ENCODE data around the gene PLA2G4F.
A peak's percentile ranks its signal among the peaks of the same experiment; 100 is the strongest.

PLA2G4F gene

DNA sequence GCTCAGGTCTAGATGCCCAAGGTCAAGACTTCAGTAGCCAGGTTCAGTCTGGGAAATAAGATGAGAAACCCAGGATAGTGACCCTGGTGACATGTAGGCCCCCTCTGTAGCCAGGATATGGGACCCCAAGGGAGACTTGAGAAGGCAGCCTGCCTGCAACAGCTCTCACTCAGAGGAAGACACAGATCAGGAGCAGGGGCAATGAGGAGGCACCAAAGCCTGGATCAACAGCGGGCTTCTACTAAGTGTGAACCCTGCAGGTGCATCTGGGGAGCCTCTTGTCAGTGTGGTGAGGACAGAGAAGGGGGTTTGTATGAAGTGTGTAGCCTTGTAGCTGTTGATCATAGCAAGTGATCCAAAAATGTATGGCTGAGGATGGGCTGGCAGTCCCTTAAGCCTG is 25.4 kb downstream of the PLA2G4F start:
- DNase-seq: no peak

DNA sequence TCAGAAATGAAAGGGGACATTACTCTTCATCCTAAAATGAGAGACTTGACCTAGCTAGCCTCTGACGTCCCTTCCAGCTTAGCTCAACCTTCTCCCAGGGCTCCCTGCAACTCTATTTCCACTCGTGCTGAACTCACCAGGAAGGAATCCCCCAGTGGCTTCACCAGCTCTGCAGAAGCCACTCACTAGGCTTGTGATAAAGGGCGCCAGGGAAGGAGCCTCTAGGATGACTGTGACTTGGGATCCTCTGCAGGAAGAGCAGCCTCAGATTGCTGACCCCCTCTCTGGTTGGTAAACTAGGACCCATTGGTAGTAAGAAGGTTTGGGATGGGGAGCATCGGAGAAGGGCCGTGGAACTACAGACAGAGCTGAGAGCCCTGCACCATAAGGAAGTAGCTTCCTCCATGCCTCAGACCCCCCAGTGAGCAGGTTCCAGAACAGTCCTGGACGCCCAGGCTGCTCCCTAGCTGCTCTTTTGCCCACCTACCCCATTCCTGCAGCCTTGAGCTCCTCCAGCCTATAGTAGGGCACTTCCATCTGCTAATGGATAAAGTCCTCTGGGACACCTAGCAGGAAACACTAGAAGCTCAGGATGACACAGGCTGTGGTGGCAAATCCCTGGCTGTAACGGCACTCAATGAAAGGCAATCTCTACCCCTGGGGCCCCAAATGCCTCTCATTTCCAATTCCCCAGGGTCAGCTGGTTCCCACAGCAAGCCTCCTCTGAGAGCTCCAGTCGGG is 26.0 kb downstream of the PLA2G4F start:
- DNase-seq: no peak

DNA sequence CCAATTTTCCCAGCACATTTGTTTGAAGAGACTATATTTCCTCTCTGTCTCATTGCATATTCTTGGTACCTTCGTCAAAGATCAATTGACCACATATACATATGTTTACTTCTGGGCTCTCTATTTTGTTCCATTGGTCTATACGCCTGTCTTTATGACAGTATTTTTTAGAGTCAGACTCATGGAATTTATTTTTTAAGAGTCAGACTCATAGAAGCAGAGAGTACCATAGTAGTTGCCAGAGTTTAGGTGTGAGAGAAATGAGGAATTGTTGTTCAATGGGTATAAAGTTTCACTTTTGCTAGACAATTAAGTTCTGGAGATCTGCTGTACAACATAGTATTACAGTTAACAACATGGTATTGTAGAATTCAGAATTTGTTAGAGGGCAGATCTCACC is 27.1 kb downstream of the PLA2G4F start:
- peak; percentile 11 for DNase-seq

DNA sequence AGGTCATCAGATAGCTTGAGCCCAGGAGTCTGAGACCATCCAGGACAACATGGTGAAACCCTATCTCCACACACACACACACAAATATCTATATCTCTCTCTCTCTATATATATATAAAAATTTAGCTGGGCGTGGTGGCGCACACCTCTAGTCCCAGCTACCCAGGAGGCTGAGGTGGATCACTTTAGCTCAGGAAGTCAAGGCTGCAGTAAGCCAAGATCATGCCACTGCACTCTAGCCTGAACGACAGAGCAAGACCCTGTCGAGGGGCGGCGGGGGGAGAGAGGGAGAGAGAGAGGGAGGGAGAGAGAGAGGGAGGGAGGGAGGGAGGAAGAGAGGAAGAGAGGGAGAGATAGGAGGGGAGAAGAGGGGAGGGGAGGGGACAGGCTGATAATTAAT is 28.0 kb downstream of the PLA2G4F start:
- no peak for DNase-seq

DNA sequence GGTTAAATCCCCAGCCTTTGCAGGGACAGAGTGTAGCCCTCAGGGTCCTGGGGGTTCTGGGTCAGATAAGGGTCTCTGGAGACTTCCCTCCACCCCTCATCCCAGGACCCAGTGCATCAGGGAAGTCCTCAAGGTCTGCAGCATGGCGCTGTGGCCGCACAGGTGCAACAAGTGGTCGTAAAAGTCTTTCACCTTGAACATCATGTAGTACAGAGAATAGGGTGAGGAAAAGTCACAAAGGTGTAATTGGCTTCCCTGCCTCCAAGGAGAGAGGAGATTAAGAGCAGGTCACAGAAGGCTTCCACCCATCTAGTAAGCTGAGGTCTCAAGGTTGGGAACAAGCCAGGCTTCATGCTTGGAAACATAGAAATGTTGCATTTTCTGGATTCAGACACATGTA is 32.9 kb downstream of the PLA2G4F start:
- DNase-seq: no peak

DNA sequence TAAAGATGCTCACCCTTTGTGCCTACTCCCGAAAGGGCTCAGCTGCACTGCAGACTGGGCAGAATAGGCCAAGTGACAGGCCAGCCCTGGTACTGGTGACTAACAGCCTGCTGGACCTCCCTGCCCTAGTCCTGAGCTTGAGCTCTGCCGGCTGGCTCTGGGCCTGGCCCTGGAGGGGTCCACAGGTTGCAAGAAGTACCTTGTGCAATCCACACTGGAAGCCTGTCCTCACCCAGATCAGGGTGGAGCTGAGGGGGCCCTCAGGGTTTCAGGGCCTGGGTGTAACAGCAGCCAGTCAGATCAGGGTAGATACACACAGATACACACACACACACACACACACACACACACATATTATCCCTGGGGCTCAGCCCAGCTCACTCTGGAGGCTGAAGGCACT is 34.8 kb downstream of the PLA2G4F start:
- DNase-seq: no peak

DNA sequence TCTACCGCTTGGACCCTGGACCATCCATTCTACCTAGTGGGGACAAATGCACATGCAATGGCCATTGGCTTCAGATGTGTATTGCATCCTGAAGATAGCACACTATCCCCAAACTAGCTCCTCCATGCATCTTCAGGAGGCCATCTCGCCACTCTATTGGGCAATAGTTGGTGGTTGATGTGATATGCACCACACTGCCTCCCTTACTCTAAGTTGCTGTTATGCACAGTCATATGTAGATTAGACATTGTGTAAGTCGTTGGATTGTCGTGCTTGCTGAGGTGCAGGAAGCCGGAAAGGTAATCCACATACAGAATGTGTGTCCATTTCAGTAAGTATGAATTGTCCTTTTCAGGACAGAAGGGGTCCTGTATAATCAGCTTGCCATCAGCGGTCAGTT is 35.4 kb downstream of the PLA2G4F start:
- DNase-seq: no peak

DNA sequence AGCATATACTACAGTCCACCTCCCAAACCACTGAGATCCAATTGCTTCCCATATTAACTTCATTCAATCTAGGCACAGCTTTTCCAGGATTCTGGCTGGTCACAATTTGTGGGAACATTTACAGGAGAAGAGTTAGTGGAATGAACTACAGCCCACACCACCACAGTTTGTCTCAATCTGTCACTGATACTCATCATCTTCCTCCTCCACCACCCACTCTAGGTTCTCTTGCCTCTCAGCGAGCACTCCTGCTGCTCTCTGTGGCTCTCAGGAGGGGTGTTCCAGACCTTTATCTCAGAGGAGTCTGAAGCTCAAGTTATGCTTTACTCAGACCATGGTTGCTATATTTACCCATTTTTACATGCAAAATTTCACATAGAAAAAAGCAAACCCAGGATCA is 36.2 kb downstream of the PLA2G4F start:
- DNase-seq: no peak

DNA sequence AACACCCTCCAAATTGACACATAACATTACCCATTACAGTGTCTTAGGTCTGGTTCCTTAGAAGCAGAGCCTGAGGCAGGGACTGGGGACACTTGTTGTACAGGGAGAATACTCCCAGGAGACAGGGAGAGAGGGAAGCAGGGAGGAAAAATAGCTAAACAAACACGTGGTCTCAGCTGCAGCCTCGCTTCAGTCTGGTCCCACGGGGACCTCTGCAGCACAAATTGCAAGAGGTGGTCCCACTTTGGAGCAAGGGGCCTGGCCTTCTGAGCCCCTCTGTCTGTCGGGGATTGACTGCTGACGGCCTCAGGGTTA is 37.0 kb downstream of the PLA2G4F start:
- no peak for DNase-seq

DNA sequence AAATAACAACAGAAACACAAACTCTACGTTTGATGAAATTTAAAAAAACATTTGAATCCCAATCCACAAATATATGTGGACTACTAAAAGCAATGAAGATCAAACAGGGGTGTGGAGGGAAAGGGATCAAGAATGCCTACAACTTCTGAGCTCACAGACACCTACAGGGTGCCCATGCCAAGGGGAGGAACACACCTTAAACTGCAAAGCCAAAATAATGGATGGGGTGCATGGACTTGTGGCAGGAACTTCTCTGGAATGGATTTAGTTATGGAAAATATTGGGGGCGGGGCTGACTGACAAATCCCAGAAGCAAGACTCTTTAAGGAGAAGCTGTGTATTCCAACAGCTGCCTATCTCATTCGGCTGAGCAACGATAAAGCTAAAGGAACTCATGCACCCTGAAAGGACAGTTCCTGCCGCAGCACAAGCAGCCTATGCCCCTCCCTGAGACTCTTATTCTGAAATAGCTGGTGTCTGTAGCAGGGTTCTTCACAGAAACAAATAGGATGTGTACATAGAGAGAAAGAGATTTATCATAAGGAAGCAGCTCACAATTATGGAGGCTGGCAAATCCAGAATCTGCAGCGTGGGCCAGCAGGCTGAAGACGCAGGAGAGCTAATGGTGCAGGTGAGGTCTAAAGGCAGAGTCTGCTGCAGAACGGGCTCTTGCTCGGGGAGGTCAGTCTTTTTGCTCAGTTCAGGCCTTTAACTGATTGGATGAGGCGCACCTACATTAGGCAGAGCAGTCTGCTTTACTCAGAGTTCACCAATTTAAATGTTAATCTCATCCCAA is 37.6 kb downstream of the PLA2G4F start:
- no peak for DNase-seq

DNA sequence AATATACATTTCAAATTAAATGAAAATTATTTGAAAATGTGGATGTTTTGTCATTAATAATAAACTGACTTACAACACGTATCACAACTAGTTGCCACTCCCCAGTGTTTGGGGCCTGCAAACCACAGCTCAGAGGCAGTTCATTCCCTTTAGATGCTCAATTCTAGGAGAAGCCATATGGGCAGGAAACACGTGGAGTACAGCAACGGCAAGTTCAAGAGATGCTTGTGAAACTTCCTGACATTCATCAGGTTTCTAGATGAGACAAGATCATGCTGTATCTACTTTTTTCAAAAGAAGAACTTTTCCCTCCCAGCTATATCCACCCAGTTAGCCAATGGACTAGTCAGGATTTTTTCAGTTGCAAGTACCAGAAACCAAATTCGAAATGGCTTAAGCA is 44.5 kb downstream of the PLA2G4F start:
- DNase-seq: no peak

DNA sequence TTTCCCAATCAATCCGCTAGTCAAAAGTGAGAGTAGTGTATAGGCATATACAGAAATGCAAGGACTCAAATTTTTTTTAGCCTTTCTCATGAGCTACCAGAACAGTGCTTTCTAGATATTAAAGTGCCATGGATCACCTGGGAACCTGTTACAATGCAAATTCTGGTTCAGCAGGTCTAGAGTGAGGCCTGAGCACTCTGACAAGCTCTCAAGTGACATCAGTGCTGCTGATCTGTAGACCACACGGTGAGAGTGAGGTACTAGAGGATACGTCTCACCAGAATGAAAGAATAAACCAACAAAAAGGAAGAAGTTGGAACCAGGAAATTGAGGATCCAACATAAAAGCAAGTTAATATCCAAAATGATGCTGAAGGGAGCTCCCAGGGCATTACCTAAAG is 46.1 kb downstream of the PLA2G4F start:
- DNase-seq: no peak

DNA sequence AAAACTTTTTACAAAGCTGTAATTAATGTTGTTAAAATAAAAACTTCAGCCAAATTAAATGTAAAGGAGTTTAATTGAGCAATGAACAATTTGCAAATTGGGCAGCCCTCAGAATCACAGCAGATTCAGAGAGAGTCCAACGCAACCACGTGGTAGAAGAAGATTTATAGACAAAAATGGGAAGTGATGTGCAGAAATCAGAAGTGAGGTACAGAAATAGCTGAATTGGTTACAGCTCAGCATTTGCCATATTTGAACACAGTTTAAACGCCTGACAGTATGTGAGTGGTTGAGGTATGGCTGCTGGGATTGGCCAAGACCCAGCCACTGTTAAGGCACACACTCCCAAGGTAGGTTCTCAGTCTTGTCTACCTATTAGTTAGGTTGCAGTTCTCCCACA is 47.6 kb downstream of the PLA2G4F start:
- no peak for DNase-seq

DNA sequence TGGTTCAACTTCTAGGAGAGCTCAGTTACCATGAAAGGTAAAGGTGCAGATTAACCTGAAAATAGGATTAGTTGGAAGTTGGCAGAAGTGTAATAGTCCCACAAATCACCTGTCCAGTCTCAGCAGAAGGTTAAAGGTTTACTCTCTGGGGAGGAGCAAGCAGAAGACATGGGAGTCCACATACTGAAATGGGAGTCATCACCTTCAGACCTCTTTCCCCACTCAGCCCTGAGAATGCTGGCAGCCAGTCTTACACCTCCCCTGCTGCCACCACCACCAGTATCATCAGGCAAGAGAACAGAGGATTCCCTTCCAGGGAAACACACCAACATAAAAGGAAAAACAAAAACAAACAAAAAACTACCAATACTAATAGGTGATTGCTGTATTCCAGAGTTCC is 48.2 kb downstream of the PLA2G4F start:
- no peak for DNase-seq

DNA sequence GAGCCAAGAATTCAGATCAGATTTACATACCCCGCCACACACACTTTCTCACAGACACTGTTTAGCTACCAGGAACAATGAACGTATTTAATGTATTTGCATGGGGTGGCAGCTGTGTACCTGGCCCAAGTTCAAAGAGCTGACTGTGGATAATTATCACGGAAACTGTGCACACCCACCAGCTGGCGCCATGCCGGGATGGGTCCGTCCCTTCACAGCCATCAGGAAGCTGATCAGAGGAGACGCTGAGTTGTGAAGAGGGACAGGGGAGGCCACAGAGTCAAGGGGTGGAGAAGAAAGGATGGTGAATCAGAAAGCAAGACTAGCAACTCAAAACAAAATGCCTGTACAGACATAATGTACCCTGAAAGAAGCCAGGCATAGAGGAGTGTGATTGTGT is 49.0 kb downstream of the PLA2G4F start:
- no peak for DNase-seq

DNA sequence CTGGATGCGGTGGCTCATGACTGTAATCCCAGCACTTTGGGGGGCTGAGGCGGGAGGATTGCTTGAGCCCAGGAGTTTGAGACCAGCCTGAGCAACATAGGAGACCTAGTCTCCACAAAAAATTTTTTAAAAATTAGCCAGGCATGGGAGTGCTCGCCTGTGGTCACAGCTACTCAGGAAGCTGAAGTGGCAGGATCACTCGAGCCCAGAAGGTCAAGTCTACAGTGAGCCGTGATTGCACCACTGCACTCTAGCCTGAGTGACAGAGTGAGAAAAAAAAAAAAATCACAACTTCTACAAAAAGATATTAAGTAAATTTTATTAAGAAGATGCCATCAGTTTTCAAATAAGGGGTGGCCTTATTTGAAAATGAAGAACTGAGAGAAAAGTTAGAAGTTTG is 50.1 kb downstream of the PLA2G4F start:
- DNase-seq: no peak

DNA sequence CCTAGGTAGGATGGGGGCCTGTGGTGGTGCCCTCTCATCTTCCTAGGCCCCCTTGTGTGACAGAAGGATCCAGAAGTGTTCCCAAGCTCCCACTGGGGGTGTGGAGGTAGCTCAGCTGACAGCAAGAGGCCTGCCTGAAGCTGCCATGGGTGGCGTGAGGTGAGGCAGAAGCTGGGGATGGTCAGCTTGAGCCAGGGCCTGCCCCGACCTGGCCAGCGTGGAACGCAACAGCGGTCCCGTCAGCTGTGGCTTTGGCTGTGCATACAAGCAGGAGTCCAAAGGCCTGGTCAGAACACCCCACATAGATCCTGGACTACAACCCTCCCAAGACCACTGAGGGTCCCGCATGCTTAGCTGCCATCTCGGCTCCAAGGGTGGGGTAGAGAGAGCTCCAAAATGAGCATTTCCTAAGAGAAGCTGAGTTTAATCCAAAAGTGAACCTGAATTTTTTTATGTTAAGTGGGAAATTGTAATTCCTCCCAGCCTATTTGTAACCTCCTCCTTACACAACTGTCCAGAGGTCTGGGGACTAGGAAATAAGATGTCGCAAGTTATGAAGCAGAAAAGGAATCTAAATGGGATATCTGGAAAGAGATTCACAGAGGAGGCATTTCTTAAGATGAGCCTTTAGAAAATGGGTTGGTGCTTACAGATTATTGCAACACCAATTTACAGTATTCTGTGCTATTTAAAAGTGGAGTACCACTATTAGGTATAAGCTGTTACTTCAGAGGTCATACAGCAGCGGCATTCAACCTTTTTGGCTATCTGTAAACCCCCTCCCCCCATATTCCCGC is 52.1 kb downstream of the PLA2G4F start:
- DNase-seq: peak; percentile 35

DNA sequence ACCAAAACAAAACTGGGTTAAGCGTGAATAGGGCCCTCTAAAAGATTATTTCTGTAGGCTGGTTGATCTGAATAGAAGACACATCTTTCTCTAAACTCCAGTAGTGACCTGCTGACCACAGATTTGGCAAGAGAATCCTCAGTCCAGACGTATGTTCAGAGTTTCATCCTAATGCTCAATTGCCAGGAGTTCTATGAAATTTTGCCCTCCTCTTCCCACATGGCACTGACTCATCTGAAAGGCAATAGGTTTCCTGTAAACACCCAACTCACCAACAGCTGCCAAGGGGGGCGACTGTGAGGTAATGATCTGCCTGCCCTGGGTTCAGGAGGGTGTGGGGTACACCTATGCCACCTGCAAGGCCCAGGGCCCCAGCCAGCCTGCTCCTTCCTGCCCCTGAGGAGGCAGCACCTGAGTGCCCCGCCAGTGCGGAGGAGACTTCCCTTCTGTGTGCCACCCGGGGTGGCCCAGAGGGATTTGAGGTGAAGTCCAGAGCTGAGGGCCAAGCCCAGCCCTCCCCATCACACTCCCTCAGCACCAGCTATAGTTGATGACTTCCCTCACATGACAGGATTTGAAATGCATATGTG is 53.7 kb downstream of the PLA2G4F start:
- peak; percentile 25 for DNase-seq

DNA sequence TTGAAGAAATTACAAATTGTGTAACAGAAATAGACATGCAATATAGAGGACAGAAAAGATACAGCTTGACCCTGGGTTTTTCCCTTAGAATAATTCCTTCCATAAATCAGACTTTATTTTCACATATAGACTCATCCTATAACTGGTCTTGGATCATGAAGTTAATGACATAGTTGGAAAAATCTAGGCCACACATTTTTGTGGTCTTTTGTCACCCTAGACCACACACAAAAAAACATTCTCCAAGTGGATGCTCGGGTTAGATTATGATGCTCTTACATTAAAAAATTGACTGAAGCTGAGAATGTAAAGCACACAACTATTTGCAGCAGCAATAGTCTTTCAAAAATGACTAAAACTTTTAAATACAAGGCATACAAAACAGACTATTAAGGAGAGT is 54.6 kb downstream of the PLA2G4F start:
- DNase-seq: peak; percentile 74

DNA sequence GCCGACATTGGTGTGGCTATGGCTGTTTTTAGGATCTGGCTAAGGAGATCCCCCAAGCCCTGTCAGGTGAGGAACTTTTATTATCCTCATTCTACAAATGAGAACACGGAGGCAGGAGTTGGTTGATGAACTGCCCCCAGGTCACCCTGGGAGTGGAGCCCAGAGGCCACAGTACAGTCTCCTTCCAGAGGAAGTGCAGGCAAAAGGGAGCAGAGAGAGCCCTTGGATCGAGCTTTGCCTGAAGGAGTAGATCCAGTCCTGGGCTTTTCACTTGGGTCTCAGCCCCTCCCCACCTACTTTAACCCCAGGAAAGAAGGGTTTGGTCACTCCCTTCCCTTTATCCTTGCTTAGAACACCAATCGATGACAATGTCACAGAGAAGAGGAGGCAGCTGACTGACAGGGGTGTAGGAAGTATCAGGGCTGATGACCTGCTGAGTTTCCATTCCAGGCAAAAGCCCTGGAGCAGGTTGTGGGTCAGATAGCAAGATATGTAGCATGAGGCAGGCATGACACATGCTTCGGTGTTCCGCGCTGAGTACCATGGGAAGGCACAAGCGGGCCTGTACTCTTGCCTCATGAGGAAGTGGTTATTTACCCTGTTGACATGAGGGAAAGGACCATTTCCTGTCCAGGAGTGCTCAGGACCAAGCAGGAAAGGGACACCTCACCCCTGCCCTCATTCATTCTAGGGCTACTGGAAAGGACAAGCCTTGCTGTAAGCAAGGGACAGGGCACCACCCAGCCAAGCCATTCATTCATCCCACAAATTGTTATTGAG is 56.2 kb downstream of the PLA2G4F start:
- DNase-seq: no peak

DNA sequence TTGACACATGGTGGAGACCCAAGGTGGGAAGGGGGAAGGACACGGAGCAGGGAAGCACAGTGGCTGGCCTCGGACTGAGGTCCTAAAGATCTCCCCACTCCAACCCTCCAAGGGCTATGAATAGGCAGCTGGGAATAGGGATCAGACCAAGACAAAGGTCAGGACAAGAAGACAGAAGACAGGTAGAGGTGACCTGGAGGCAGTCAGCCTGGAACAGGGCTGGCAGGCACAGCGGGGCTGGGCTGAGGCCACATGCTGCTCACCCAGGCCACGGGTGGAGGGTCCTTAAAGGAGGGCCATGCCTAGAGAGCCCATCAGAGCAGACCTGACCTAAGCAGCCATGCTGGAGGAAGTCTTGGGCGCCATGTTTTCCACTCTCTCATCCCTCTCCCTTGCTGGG is 59.4 kb downstream of the PLA2G4F start:
- DNase-seq: no peak

DNA sequence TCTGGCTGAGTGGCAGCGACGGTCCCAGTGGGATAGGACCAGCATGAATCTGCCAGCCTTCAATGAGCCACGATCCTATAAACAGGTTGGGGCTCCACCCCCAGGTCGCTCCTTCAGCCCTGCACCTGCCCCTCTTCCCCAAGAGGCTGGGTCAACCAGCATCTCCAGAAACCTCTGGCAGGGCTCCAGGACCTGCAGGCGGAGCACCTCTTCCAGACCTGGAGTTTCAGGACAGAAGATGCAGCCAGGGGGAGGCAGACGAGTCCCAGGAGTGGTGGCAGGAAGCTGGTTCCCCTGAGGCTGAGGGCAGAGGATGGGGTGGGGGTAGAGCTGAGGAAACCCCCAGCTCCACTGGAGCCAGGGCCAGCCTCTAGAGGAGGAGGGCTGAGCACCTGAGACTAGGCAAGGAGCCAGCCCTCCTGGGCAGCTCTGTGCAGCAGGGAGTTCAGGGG is 61.9 kb downstream of the PLA2G4F start, which contains the start of gene PLA2G4D:
TSS of gene PLA2G4D (minus strand) at position 51 of the 452 bp plus-strand sequence. CDS start 103 bp downstream, outside the sequence.
- no peak for DNase-seq

Measured in fibroblast of skin of abdomen (primary cell).